B cell (primary cell): Measurements from ENCODE around the gene LAP3. TPM values are rescaled to one million over a fixed set of nuclear protein-coding genes. Genes with fewer than 3 reads are reported as not detected.
"Not testable (repeated sequence)": the region's sequence is repeated elsewhere in the genome, so short reads cannot be mapped to it uniquely, and the experiment has no call there.

Experiments
- ATAC-seq: fragments of 200-7000 bp; cut with Tn5 transposase; one replicate; pipeline ENCODE4 v1.10.0; 2021; ENCODE audit warnings: low read depth, mild to moderate bottlenecking, moderate number of reproducible peaks, moderate library complexity
- CTCF ChIA-PET: fragments of 350-600 bp; sonication (Branson Sonifier 250); formaldehyde crosslinking; loops from one replicate; lab custom pipeline; 2021; ENCODE audit warnings: antibody characterized with exemption, inconsistent platforms; lab: Charles Lee
- POLR2A ChIA-PET: fragments of 350-600 bp; sonication (Branson Sonifier 250); formaldehyde crosslinking; loops from one replicate; lab custom pipeline; 2021; ENCODE audit warnings: antibody characterized with exemption; lab: Charles Lee
- DNase-seq: peaks from one replicate; pipeline ENCODE4 v3.0.0; 2013
- H2AFZ ChIP-seq: 2 replicates; pipeline ENCODE4 v1.6.1; 2012; ENCODE audit warnings: mild to moderate bottlenecking, low read depth, low read length; ENCODE audit not compliant: insufficient read depth, poor library complexity, severe bottlenecking
- H3K27ac ChIP-seq, 2 donors: 1 replicate in 1 of 2; 2 replicates in 1 of 2; pipeline ENCODE4 v1.5.1; 2012 to 2013; ENCODE audit warnings: low read length in 2 of 2, mild to moderate bottlenecking in 2 of 2, moderate library complexity in 1 of 2
- H3K27me3 ChIP-seq, 4 experiments: fragments of 200-600 bp in 1 of 4; sonication (generic) in 1 of 4; replicated peaks in 1 of 4; 1 replicate in 2 of 4; 2 replicates in 2 of 4; pipeline versions ENCODE4 v1.6.1 to v1.7.0; 2013 to 2016; ENCODE audit warnings: low read length in 3 of 4, mild to moderate bottlenecking in 2 of 4, mixed read lengths in 1 of 4, moderate library complexity in 1 of 4; ENCODE audit not compliant: insufficient read depth in 4 of 4, control insufficient read depth in 3 of 4; ENCODE audit errors: control extremely low read depth in 1 of 4
- H3K36me3 ChIP-seq, 2 experiments: replicated peaks in 1 of 2; 1 replicate in 1 of 2; 2 replicates in 1 of 2; pipeline versions ENCODE4 v1.6.1 to v1.7.1; 2013; ENCODE audit warnings: low read length in 1 of 2; ENCODE audit not compliant: insufficient read depth in 2 of 2, control insufficient read depth in 1 of 2; ENCODE audit errors: control extremely low read depth in 1 of 2, extremely low read depth in 1 of 2
- H3K4me1 ChIP-seq, 2 donors: fragments of 200-600 bp in 1 of 2; sonication (generic) in 1 of 2; 1 replicate in 1 of 2; 2 replicates in 1 of 2; pipeline versions ENCODE4 v1.5.1 to v1.6.1; 2013 to 2017; ENCODE audit warnings: low read length in 2 of 2; ENCODE audit not compliant: control insufficient read depth in 2 of 2, insufficient read depth in 2 of 2
- H3K4me2 ChIP-seq: replicated peaks from 2 replicates; pipeline ENCODE3; 2012; ENCODE audit warnings: mild to moderate bottlenecking, low read depth, low read length; ENCODE audit not compliant: poor library complexity, severe bottlenecking
- H3K4me3 ChIP-seq, 5 experiments: fragments of 200-600 bp in 1 of 5; sonication (generic) in 1 of 5; 1 replicate in 3 of 5; 2 replicates in 2 of 5; pipeline versions ENCODE4 v1.5.1 to v1.7.0; 2011 to 2016; ENCODE audit warnings: low read length in 4 of 5, mild to moderate bottlenecking in 4 of 5, low read depth in 2 of 5, control low read depth in 1 of 5, moderate library complexity in 1 of 5; ENCODE audit not compliant: insufficient read depth in 1 of 5; ENCODE audit errors: control extremely low read depth in 1 of 5, extremely low read depth in 1 of 5
- H3K79me2 ChIP-seq: fragments of 200-600 bp; sonication (generic); one replicate; pipeline ENCODE4 v1.6.0; 2016; ENCODE audit warnings: low read length; ENCODE audit not compliant: control insufficient read depth, insufficient read depth
- H3K9ac ChIP-seq: fragments of 200-600 bp; sonication (generic); 2 replicates; pipeline ENCODE4 v1.6.1; 2017; ENCODE audit warnings: mild to moderate bottlenecking, low read length, moderate library complexity
- H3K9me3 ChIP-seq, 3 donors: one replicate each; pipeline versions ENCODE4 v1.6.1 to v1.7.1; 2013; ENCODE audit warnings: low read length in 2 of 3; ENCODE audit not compliant: control insufficient read depth in 2 of 3, insufficient read depth in 1 of 3; ENCODE audit errors: control extremely low read depth in 1 of 3
- H4K20me1 ChIP-seq: 2 replicates; pipeline ENCODE4 v1.6.0; 2012; ENCODE audit warnings: mild to moderate bottlenecking, low read length; ENCODE audit not compliant: insufficient read depth, control insufficient read depth, poor library complexity, severe bottlenecking
- H3K27ac Mint-ChIP-seq: one replicate; pipeline ENCODE4 v1.8.0; 2021; ENCODE audit warnings: mixed read lengths
- H3K27me3 Mint-ChIP-seq: one replicate; pipeline ENCODE4 v1.8.0; 2021; ENCODE audit warnings: mixed read lengths
- H3K4me1 Mint-ChIP-seq: one replicate; pipeline ENCODE4 v1.8.0; 2021; ENCODE audit warnings: mixed read lengths
- H3K4me3 Mint-ChIP-seq: one replicate; pipeline ENCODE4 v1.8.0; 2021; ENCODE audit warnings: mixed read lengths
- H3K9me3 Mint-ChIP-seq: one replicate; pipeline ENCODE4 v1.8.0; 2022; ENCODE audit warnings: mixed read lengths; ENCODE audit not compliant: insufficient read depth
- CTCF ChIP-seq: fragments of 200-600 bp; IDR thresholded peaks from one replicate; pipeline ENCODE4 v1.8.0; 2022; ENCODE audit warnings: antibody characterized with exemption, mild to moderate bottlenecking
- EZH2 ChIP-seq: IDR thresholded peaks from 2 replicates; pipeline ENCODE4 v1.6.1; 2012; ENCODE audit warnings: borderline replicate concordance, low read depth, mild to moderate bottlenecking, moderate library complexity, low read length; ENCODE audit not compliant: insufficient read depth, poor library complexity, severe bottlenecking
- WGBS: methylation state at CpG from one replicate; pipeline ENCODE4 v1.1.5; 2013; ENCODE audit warnings: missing lambda C conversion rate; ENCODE audit not compliant: insufficient coverage; 5-methylcytosine and 5-hydroxymethylcytosine counted together
- intact Hi-C: fragments of 100-400 bp; cut with micrococcal nuclease; formaldehyde crosslinking; loops from one replicate; pipeline ENCODE4 v1.10.0; 2022
- polyA plus RNA-seq: library from polyadenylated mRNA; depleted of rRNA; stranded (reverse); fragments of >200 nt; gene quantifications from 2 replicates; pipeline ENCODE4 v1.2.3, GENCODE V29; 2012
- total RNA-seq, 2 donors: library from RNA; stranded (reverse); fragments of 120-200 nt in 1 of 2; gene quantifications; 1 replicate in 1 of 2; 2 replicates in 1 of 2; pipeline versions ENCODE4 v1.2.3 to v1.2.4, GENCODE V29; 2013 to 2022

Gene LAP3
- total and polyA plus RNA-seq, 2 donors (not counting 1 experiment from before 2014, with no cell fraction given), result 18.4 to 30.1 TPM

GRCh38 chr4:17574206-17574605 lies 2.8 kb upstream of the LAP3 start:
- Histone ChIP-seq H3K79me2 (peaks cover 12% of the 10 kb centered on the region), H3K9ac (no peak overlapping the region), H2AFZ (no peak overlapping the region), H3K36me3 (no peaks in the 10 kb centered on the region), H3K4me1 (peaks cover 13 to 20% of the 10 kb centered on the region in 2 donors), H4K20me1 (no peaks in the 10 kb centered on the region), H3K27ac (no peak overlapping the region), H3K4me3 (no peak overlapping the region), H3K9me3 (peaks cover 0 to 4% (median 0%) of the 10 kb centered on the region in 3 donors), H3K27me3 (no peaks in the 10 kb centered on the region), H3K4me2 (no peak overlapping the region)
- no peaks in the 10 kb centered on the region for H3K9me3 Mint-ChIP-seq
- no peak for TF ChIP-seq CTCF
- TF ChIP-seq EZH2, result no peak
- DNase-seq (no peak), ATAC-seq (no peak)
- peaks cover 20% of the 10 kb centered on the region for H3K4me1 Mint-ChIP-seq
- ChIA-PET POLR2A (no interaction called here), CTCF (interaction anchor here (1.2 kb wide), 1 partner anchor 239 kb away, joined by 3 read pairs; no protein-coding TSS in a partner anchor)
- H3K27me3 Mint-ChIP-seq, result peaks cover under 1% of the 10 kb centered on the region
- H3K27ac Mint-ChIP-seq, result no peak overlapping the region
- H3K4me3 Mint-ChIP-seq, result no peak overlapping the region
- intact Hi-C loops, result no loop called here
- 80% methylated on average over 1 of the region's 4 CpGs for WGBS

GRCh38 chr4:17575177-17575576 lies 1.8 kb upstream of the LAP3 start:
- H3K4me3 Mint-ChIP-seq, H3K9me3 Mint-ChIP-seq, H3K9me3 ChIP-seq, H3K4me2 ChIP-seq, H2AFZ ChIP-seq, H4K20me1 ChIP-seq, POLR2A ChIA-PET, H3K27me3 Mint-ChIP-seq, H3K9ac ChIP-seq, H3K27ac Mint-ChIP-seq, DNase-seq, ATAC-seq, intact Hi-C loops, H3K27ac ChIP-seq, H3K27me3 ChIP-seq, H3K4me3 ChIP-seq, H3K36me3 ChIP-seq: not testable (repeated sequence)
- H3K4me1 Mint-ChIP-seq, result peaks cover 26% of the 10 kb centered on the region
- Histone ChIP-seq H3K79me2 (peaks cover 12% of the 10 kb centered on the region), H3K4me1 (peaks cover 13 to 22% of the 10 kb centered on the region in 2 donors)
- CTCF ChIA-PET, result interaction anchor here (1.2 kb wide), 1 partner anchor 238 kb away, joined by 3 read pairs; no protein-coding TSS in a partner anchor
- WGBS, result 96% methylated on average over 5 of the region's 12 CpGs
